Chondrocyte (in vitro differentiated cells): ENCODE results near the gene SRSF8. TPM values are rescaled to one million over a fixed set of nuclear protein-coding genes. Genes with fewer than 3 reads are reported as not detected.
"Not testable (repeated sequence)": the region's sequence is repeated elsewhere in the genome, so short reads cannot be mapped to it uniquely, and the experiment has no call there.

Experiments
- DNase-seq: peaks from one replicate; pipeline ENCODE4 v3.0.0; 2021; ENCODE audit warnings: mixed read lengths, low spot score
- H3K27ac Mint-ChIP-seq: one replicate; pipeline ENCODE4 v1.8.0; 2021; ENCODE audit warnings: mild to moderate bottlenecking, moderate library complexity, mixed read lengths; ENCODE audit not compliant: unreplicated experiment
- H3K27me3 Mint-ChIP-seq: 2 replicates; pipeline ENCODE4 v1.8.0; 2021; ENCODE audit warnings: low read depth, mixed read lengths
- H3K36me3 Mint-ChIP-seq: 2 replicates; pipeline ENCODE4 v1.8.0; 2021; ENCODE audit warnings: low read depth, mixed read lengths
- H3K4me1 Mint-ChIP-seq: 2 replicates; pipeline ENCODE4 v1.8.0; 2021; ENCODE audit warnings: low read depth, mild to moderate bottlenecking, mixed read lengths
- H3K4me3 Mint-ChIP-seq: one replicate; pipeline ENCODE4 v1.8.0; 2021; ENCODE audit warnings: mild to moderate bottlenecking, moderate library complexity, mixed read lengths; ENCODE audit not compliant: unreplicated experiment
- H3K9me3 Mint-ChIP-seq: 2 replicates; pipeline ENCODE4 v1.8.0; 2021; ENCODE audit warnings: low read depth, mixed read lengths
- CTCF ChIP-seq: fragments of 200-600 bp; sonication (generic); IDR thresholded peaks from 2 replicates; pipeline ENCODE4 v1.5.0; 2021; ENCODE audit warnings: antibody characterized with exemption, mild to moderate bottlenecking, moderate library complexity
- total RNA-seq: library from RNA; stranded (reverse); gene quantifications from 3 replicates; pipeline ENCODE4 v1.2.1, GENCODE V29; 2021

SRSF8 gene
- total RNA-seq, 1 donor from 2014 or later: 45.5 TPM

DNA sequence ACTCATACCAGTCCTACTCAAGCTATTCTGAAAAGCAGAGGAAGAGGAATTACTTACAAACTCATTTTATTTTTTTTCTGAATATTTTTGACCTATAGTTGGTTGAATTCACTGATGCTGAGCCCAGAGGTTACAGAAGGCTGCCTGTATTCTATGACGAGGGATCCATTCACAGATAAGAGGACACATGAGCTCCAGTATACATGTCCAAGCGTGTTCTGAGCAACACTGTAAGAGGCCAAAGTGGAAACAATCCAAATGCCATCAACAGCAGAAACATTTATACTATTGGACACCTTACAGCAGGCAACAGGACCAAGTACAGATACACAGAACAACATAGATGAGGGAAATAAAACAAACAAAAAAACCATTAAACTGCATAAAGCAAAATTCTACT is 31.4 kb upstream of the SRSF8 start:
- no peak for TF ChIP-seq CTCF
- Mint-ChIP-seq H3K9me3 (peaks cover under 1% of the 10 kb centered on the region), H3K4me1 (no peaks in the 10 kb centered on the region), H3K27me3 (no peaks in the 10 kb centered on the region), H3K36me3 (no peaks in the 10 kb centered on the region), H3K27ac (no peak overlapping the region), H3K4me3 (no peak overlapping the region)
- no peak for DNase-seq

DNA sequence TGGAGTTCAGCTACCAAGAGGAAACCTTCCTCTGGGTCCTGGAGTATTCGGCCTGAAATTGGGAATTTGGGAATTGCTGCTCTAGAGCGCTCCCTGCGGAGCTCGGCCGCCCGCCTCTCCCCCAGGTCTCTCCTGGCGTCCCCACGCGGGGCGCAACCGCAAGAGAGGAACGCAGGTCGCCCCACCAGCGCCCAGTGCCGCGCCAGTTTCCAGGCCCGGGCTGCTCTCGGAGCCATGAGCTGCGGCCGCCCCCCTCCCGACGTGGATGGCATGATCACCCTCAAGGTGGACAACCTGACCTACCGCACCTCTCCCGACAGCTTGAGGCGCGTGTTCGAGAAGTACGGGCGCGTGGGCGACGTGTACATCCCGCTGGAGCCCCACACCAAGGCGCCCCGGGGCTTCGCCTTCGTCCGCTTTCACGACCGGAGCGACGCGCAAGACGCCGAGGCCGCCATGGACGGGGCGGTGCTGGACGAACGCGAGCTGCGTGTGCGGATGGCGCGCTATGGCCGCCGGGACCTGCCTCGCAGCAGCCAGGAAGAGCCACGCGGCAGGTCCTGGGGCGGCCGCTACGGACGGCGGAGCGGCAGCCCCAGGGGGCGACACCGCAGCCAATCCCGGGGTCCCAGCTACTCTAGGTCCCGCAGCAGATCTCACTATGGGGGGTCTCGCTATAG is 29.2 kb upstream of the SRSF8 start:
- not testable (repeated sequence) for H3K27ac Mint-ChIP-seq, H3K4me1 Mint-ChIP-seq, DNase-seq, H3K27me3 Mint-ChIP-seq, H3K4me3 Mint-ChIP-seq, H3K36me3 Mint-ChIP-seq, H3K9me3 Mint-ChIP-seq

DNA sequence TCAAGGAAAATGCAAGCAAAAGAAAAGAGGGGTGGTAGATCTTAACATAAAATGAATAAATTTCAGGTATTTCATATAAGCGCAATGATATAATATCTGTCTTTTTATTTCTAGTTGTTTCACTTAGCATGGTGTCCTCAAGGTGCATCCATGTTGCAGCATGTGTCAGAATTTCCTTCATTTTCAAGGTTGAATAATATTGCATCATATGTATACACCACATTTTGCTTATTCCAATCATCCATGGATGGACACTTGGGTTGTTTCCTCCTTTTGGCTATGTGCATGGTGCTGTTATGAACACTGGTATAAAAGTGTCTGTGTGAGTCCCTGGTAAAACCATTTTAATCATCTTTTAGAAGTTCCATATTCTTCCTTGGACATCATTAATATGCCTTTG is 24.5 kb upstream of the SRSF8 start:
- Mint-ChIP-seq H3K27me3 (peaks cover 20% of the 10 kb centered on the region), H3K36me3 (no peaks in the 10 kb centered on the region), H3K4me3 (no peak overlapping the region), H3K9me3 (no peaks in the 10 kb centered on the region), H3K27ac (no peak overlapping the region), H3K4me1 (no peaks in the 10 kb centered on the region)
- no peak for TF ChIP-seq CTCF
- DNase-seq: no peak

GRCh38 chr11:95042906-95043305 is 23.8 kb upstream of the SRSF8 start:
- no peak for TF ChIP-seq CTCF
- DNase-seq: no peak
- H3K4me1 Mint-ChIP-seq: no peaks in the 10 kb centered on the region
- no peak overlapping the region for H3K27ac Mint-ChIP-seq
- H3K36me3 Mint-ChIP-seq: no peaks in the 10 kb centered on the region
- H3K4me3 Mint-ChIP-seq: no peak overlapping the region
- H3K9me3 Mint-ChIP-seq: no peaks in the 10 kb centered on the region
- H3K27me3 Mint-ChIP-seq: peaks cover 20% of the 10 kb centered on the region

DNA sequence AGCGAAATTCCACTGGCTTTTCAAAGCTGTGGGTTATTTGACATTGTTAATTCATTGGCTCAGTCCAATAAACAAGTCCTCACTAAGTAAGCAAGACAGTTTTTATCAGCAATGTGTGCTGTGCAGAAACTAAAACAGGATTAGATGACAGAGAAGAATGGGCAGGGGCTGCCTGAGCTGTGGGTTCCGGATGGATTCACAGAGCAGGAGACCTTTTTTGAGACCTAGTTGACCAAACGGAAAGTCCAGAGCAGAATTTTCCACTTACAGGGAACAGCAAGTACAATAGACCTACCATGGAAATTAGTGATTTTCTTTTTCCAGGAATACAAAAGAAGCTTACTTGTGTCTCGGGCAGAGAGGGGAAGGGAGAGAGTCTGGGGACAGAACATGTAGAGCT is 22.7 kb upstream of the SRSF8 start:
- TF ChIP-seq CTCF: no peak
- DNase-seq: no peak
- no peaks in the 10 kb centered on the region for H3K36me3 Mint-ChIP-seq
- H3K4me1 Mint-ChIP-seq: no peaks in the 10 kb centered on the region
- H3K4me3 Mint-ChIP-seq: no peak overlapping the region
- H3K9me3 Mint-ChIP-seq: no peaks in the 10 kb centered on the region
- H3K27ac Mint-ChIP-seq: no peak overlapping the region
- H3K27me3 Mint-ChIP-seq: peaks cover 20% of the 10 kb centered on the region

DNA sequence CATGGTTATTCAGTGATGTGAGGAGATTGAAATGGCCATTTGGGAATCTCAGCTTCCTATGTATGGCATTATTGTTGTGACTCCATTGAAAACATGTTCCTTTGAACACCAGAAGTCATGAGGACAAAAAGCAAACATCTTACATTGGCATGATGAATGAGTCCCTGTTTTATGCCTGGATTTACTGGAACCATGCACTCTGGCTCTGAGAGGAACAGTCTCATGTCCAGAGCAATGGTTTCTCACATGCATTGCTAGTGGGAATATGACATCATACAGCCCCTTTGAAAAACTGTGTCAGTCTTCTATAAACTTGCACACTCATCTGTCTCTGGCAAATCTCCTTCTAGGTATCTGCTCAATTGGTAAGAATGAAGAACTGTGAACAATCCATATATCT is 20.9 kb upstream of the SRSF8 start:
- no peak for DNase-seq
- Mint-ChIP-seq H3K9me3 (no peaks in the 10 kb centered on the region), H3K4me3 (no peak overlapping the region), H3K36me3 (no peaks in the 10 kb centered on the region), H3K4me1 (no peaks in the 10 kb centered on the region), H3K27me3 (peaks cover 20% of the 10 kb centered on the region), H3K27ac (no peak overlapping the region)
- no peak for TF ChIP-seq CTCF

- not testable (repeated sequence) for DNase-seq, H3K36me3 Mint-ChIP-seq, H3K9me3 Mint-ChIP-seq, H3K4me3 Mint-ChIP-seq, H3K4me1 Mint-ChIP-seq
- H3K27me3 Mint-ChIP-seq: peaks cover 15% of the 10 kb centered on the region
- H3K27ac Mint-ChIP-seq: peak within 1 kb of the TSS; percentile 69
These were observed 17.6 kb upstream of the SRSF8 start, which contains the start of gene KDM4F for GRCh38 chr11:95049122-95049521. TSS of gene KDM4F (plus strand) at chr11:95049422.
